Skeletal muscle satellite cell (primary cell): ENCODE data around the gene E2F1.

Experiments
- H3K27me3 ChIP-seq: 2 replicates; pipeline ENCODE4 v1.7.0; 2013; ENCODE audit warnings: low read length; ENCODE audit not compliant: control insufficient read depth, insufficient read depth
- H3K36me3 ChIP-seq: 2 replicates; pipeline ENCODE4 v1.7.0; 2013; ENCODE audit warnings: mild to moderate bottlenecking, control low read depth, low read length; ENCODE audit not compliant: insufficient read depth
- H3K4me1 ChIP-seq: 2 replicates; pipeline ENCODE4 v1.7.0; 2013; ENCODE audit warnings: low read length; ENCODE audit not compliant: control insufficient read depth, insufficient read depth
- H3K4me2 ChIP-seq: 2 replicates; pipeline ENCODE4 v1.7.0; 2013; ENCODE audit warnings: mild to moderate bottlenecking, low read length
- H3K4me3 ChIP-seq: 2 replicates; pipeline ENCODE4 v1.7.0; 2013; ENCODE audit warnings: low read length
- H3K9ac ChIP-seq: 2 replicates; pipeline ENCODE4 v1.7.0; 2013; ENCODE audit warnings: mild to moderate bottlenecking, low read depth, low read length, moderate library complexity
- H3K9me3 ChIP-seq: replicated peaks from 2 replicates; pipeline ENCODE4 v1.7.0; 2013; ENCODE audit warnings: mild to moderate bottlenecking, control low read depth, low read length

Gene E2F1

DNA sequence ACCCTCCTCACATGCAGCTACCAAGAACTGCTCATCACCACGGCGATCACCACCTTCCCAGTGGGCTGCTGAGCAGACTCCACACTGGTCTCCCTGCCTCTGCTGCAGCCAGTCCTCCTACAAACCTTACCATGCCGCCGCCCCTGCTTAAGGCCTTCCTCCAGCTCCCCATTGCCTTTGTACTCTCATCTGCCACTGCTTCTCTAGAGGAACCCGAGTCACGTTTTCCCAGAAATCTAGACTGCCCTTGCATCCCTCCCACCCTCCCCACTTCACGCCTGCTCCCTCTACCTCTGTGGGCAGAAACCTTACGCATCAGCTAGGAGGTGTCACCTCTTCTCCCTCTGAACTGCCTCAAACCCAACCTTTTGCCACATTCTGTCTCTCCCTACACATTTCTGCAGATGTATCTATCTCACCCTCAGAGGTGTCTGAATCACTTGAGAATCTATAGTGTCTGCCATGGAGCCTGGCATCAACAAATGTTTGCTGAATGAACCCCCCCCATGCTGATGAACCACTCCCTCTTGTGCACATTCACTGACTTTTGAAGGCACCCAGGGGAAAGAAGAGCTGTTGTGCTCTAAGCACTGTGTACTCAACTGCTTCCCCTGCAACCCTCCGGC lies 4.3 kb downstream of the E2F1 start:
- no peak overlapping the region for H3K4me3 ChIP-seq
- H3K9me3 ChIP-seq: no peaks in the 10 kb centered on the region
- peaks cover 24% of the 10 kb centered on the region for H3K4me1 ChIP-seq
- H3K4me2 ChIP-seq: no peak overlapping the region
- H3K27me3 ChIP-seq: no peaks in the 10 kb centered on the region
- no peak overlapping the region for H3K9ac ChIP-seq
- peaks cover 5% of the 10 kb centered on the region for H3K36me3 ChIP-seq

DNA sequence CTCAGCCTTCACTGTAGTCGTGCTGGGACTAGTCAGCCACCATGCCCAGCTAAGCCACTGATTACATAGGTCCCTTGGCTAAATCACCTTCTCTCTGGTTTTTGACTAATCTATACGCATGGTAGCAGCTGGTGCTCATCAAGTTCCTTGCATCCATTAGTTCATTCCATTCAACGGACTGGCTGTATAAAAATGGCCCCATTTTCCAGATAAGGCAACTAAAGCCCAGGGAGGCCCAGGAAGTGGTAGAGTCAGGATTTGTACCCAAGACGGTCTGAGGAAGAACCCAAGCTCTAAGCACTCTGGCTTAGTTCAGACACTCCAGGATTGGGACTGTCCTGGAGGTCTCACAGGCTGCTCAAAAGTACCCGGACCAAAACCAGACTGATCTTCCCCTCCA lies 4.9 kb downstream of the E2F1 start:
- H3K27me3 ChIP-seq: no peaks in the 10 kb centered on the region
- H3K9me3 ChIP-seq: no peaks in the 10 kb centered on the region
- H3K4me3 ChIP-seq: no peak overlapping the region
- H3K36me3 ChIP-seq: peaks cover 5% of the 10 kb centered on the region
- peaks cover 20% of the 10 kb centered on the region for H3K4me1 ChIP-seq
- no peak overlapping the region for H3K4me2 ChIP-seq
- no peak overlapping the region for H3K9ac ChIP-seq

- Histone ChIP-seq H3K4me3 (no peak overlapping the region), H3K4me1 (peaks cover 23% of the 10 kb centered on the region), H3K27me3 (no peaks in the 10 kb centered on the region), H3K36me3 (peaks cover 5% of the 10 kb centered on the region), H3K4me2 (no peak overlapping the region), H3K9ac (no peak overlapping the region), H3K9me3 (no peaks in the 10 kb centered on the region)
These were observed 5.5 kb downstream of the E2F1 start for GRCh38 chr20:33680686-33681085.

- no peak overlapping the region for H3K9ac ChIP-seq
These were observed 6.3 kb downstream of the E2F1 start for GRCh38 chr20:33679758-33680485.

DNA sequence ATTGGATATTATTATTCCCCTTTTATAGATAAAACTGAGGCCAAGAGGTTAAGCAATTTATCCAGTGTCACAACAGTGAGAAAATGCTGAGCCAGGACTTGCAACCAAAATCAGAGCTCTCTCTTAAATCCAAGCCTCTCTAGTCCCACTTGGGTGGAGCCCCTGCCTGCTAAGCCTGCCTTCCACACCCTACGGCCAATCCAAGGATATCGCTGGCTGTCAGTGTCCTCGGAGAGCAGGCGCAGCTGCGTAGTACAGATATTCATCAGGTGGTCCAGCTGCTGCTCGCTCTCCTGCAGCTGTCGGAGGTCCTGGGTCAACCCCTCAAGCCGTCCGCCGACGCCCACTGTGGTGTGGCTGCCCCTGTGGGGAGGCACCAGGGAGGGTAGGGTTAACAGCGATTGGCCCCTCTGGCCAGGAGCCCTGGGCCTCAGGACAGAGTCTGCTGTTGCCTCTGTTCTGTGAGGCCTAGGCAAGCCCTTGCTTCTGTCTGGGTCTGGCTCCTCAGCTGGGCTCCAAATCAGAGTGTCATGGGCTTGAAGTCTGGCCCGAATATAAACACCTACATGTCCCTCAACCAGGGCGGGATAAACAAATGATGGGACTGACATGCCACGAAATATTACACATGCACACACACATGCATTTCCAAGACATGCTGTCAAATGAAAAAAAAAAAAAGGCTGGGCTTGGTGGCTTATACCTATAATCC lies 8.0 kb downstream of the E2F1 start:
- Histone ChIP-seq H3K4me1 (peaks cover 30% of the 10 kb centered on the region), H3K4me3 (no peak overlapping the region), H3K27me3 (no peaks in the 10 kb centered on the region), H3K36me3 (peaks cover 5% of the 10 kb centered on the region), H3K4me2 (no peak overlapping the region), H3K9me3 (no peaks in the 10 kb centered on the region), H3K9ac (no peak overlapping the region)

More at GRCh38 chr20:33679758-33680485, 6.3 kb downstream of the E2F1 start:
- Histone ChIP-seq H3K4me1 (peaks cover 23% of the 10 kb centered on the region), H3K4me3 (no peak overlapping the region), H3K36me3 (peaks cover 5% of the 10 kb centered on the region), H3K27me3 (no peaks in the 10 kb centered on the region), H3K4me2 (no peak overlapping the region), H3K9me3 (no peaks in the 10 kb centered on the region)

DNA sequence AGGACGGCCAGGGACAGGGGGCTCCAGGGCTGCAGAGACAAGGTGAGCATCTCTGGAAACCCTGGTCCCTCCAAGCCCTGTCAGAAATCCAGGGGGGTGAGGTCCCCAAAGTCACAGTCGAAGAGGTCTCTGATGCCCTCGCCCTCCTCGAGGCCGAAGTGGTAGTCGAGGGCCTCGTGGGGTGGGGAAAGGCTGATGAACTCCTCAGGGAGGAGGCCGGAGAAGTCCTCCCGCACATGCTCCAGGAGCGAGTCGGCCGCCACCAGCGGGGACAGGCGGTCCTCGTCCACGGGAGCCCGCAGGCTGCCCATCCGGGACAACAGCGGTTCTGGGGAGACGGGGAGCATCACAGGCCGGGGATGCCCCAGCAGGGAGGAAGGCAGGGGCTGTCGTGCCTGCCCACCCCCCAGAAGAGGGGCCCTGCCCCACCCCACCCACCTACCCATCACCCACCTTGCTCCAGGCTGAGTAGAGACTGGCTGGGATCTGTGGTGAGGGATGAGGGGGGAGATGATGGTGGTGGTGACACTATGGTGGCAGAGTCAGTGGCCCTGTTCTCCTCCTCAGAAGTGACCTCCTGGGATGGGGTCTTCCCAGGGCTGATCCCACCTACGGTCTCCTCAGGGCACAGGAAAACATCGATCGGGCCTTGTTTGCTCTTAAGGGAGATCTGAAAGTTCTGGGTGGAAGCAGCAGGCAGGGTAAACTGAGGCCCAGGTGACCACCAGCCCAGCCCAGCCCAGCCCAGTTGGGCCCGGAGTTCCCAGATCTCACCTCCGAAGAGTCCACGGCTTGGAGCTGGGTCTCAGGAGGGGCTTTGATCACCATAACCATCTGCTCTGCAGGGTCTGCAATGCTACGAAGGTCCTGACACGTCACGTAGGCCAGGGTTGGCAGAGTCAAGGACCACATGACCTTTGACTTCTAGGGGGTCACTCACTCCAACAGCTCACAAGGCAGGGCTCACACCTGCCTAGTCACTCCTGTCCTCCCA lies 9.2 kb downstream of the E2F1 start:
- Histone ChIP-seq H3K27me3 (no peaks in the 10 kb centered on the region), H3K4me3 (no peak overlapping the region), H3K36me3 (peaks cover 5% of the 10 kb centered on the region), H3K4me2 (no peak overlapping the region), H3K9me3 (no peaks in the 10 kb centered on the region), H3K4me1 (peaks cover 39% of the 10 kb centered on the region), H3K9ac (no peak overlapping the region)

- no peaks in the 10 kb centered on the region for H3K9me3 ChIP-seq
- H3K4me1 ChIP-seq: peaks cover 39% of the 10 kb centered on the region
- H3K9ac ChIP-seq: no peak overlapping the region
- no peak overlapping the region for H3K4me3 ChIP-seq
- peaks cover 5% of the 10 kb centered on the region for H3K36me3 ChIP-seq
- no peak overlapping the region for H3K4me2 ChIP-seq
- no peaks in the 10 kb centered on the region for H3K27me3 ChIP-seq
These were observed 10.1 kb downstream of the E2F1 start for GRCh38 chr20:33676121-33676520.

- Histone ChIP-seq H3K4me1 (peaks cover 33% of the 10 kb centered on the region), H3K4me3 (peak overlapping the region; percentile 69), H3K9ac (peak overlapping the region; percentile 69), H3K9me3 (no peaks in the 10 kb centered on the region), H3K36me3 (peaks cover 5% of the 10 kb centered on the region), H3K27me3 (no peaks in the 10 kb centered on the region), H3K4me2 (peak overlapping the region; percentile 89)
These were observed 10.8 kb downstream of the E2F1 start for GRCh38 chr20:33675136-33675959.

DNA sequence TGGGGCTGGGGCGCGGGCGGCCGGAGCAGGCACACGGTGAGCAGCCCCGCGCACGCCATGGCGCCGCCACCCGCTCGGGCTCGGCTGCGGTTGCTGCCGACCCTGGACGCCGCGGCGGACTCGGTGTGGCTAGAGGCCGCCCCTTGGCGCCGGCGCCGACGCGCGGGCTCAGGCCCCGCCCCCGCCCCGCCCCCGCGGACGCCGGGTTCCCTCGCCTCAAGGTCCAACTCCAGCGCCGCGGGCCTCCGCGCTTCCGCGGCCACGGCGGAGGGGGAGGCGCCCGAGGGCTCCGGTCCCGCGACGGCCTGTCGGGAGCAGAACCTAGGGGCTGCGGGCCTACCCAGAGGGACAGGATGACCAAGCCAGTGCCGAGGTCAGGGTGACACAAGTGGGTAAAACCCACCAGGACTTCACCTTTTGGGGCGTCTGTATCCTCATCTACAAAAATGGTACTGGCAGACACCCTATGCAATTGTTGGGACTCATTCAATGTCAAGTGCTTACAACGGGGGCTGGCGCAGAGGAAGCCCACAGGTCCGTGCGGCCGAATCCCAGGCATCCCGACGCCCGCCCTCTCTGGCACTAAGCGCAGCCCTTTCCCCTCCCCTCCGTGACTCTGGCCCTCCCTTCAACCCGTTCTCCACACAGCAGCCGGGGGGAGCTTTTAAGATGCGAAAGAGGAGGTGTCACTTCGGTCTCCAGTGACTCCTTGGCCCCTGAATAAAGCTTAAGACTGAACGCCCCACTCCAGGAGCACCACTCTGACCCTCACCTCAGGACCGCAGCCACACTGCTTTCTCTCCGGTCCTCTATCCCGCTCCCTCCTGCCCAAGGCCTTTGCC lies 11.7 kb downstream of the E2F1 start, which contains the start of gene NECAB3:
Gene NECAB3 (minus strand): TSS at position 135 of the 842 bp plus-strand sequence. CDS start 76 bp downstream, at position 59.
- Histone ChIP-seq H3K9ac (peak within 1 kb of the TSS; percentile 69), H3K4me2 (peak within 1 kb of the TSS; percentile 89), H3K9me3 (no peaks in the 10 kb centered on the region), H3K4me1 (peaks cover 33% of the 10 kb centered on the region), H3K27me3 (no peaks in the 10 kb centered on the region), H3K4me3 (peak within 1 kb of the TSS; percentile 69), H3K36me3 (peaks cover 8% of the 10 kb centered on the region)
